ENCODE measurements around the gene SMG5.
A peak's percentile ranks its signal among the peaks of the same experiment; 100 is the strongest.
"Not testable (repeated sequence)": the region's sequence is repeated elsewhere in the genome, so short reads cannot be mapped to it uniquely, and the experiment has no call there.

The SMG5 gene

GRCh38 chr1:156241311-156241811, 41.3 kb downstream of the SMG5 start:
- no peak for DNase-seq

GRCh38 chr1:156238248-156238647, 44.4 kb downstream of the SMG5 start:
- no peak for DNase-seq

GRCh38 chr1:156236164-156236563, 46.5 kb downstream of the SMG5 start:
- no peak for DNase-seq

- no peak for DNase-seq
These were observed 49.0 kb downstream of the SMG5 start for GRCh38 chr1:156233426-156234127.

- DNase-seq: no peak
These were observed 50.3 kb downstream of the SMG5 start for GRCh38 chr1:156232201-156232894.

- no peak for DNase-seq
These were observed 52.2 kb downstream of the SMG5 start for GRCh38 chr1:156230473-156230837.

GRCh38 chr1:156229809-156230472, 52.7 kb downstream of the SMG5 start:
- DNase-seq: no peak

GRCh38 chr1:156228501-156228900, 54.1 kb downstream of the SMG5 start:
- no peak for DNase-seq

GRCh38 chr1:156226782-156227181, 55.8 kb downstream of the SMG5 start:
- no peak for DNase-seq

GRCh38 chr1:156226116-156226538, 56.5 kb downstream of the SMG5 start:
- DNase-seq: no peak

GRCh38 chr1:156225677-156226014, 57.0 kb downstream of the SMG5 start:
- DNase-seq: no peak

- no peak for DNase-seq
These were observed 60.5 kb downstream of the SMG5 start for GRCh38 chr1:156221986-156222692.

GRCh38 chr1:156220226-156220625, 62.4 kb downstream of the SMG5 start:
- no peak for DNase-seq

GRCh38 chr1:156217871-156218270, 64.8 kb downstream of the SMG5 start:
- no peak for DNase-seq

GRCh38 chr1:156216361-156217086, 66.1 kb downstream of the SMG5 start:
- not testable (repeated sequence) for DNase-seq

GRCh38 chr1:156214024-156214748, 68.4 kb downstream of the SMG5 start:
- no peak for DNase-seq

- DNase-seq: no peak
These were observed 69.0 kb downstream of the SMG5 start for GRCh38 chr1:156213644-156213966.

GRCh38 chr1:156212833-156213643, 69.6 kb downstream of the SMG5 start, which contains the start of gene PMF1:
PMF1 (plus strand) TSS chr1:156213007; CDS start chr1:156213016, 9 bp downstream.
- DNase-seq: peak; percentile 94

- no peak for DNase-seq
These were observed 70.5 kb downstream of the SMG5 start for GRCh38 chr1:156212130-156212529.

GRCh38 chr1:156211243-156211642, 71.4 kb downstream of the SMG5 start:
- DNase-seq: no peak

- DNase-seq: no peak
These were observed 77.9 kb downstream of the SMG5 start for GRCh38 chr1:156204686-156205085.

All from NCI-H748 treated with DMSO at 0.1 percent for 48 hours (cell line).